Colonic mucosa (tissue), 4 donors: Measurements from ENCODE around the gene SHISA5. TPM values are rescaled to one million over a fixed set of nuclear protein-coding genes. Genes with fewer than 3 reads are reported as not detected.
"Not testable (repeated sequence)": the region's sequence is repeated elsewhere in the genome, so short reads cannot be mapped to it uniquely, and the experiment has no call there.

ENCODE experiments used
- DNase-seq: peaks from one replicate; pipeline ENCODE4 v3.0.0-alpha.2; 2020
- H3K27ac ChIP-seq: fragments of 200-600 bp; one replicate; pipeline ENCODE4 v1.8.0; 2021
- H3K27me3 ChIP-seq: fragments of 200-600 bp; one replicate; pipeline ENCODE4 v1.8.0; 2021
- H3K36me3 ChIP-seq: fragments of 200-600 bp; one replicate; pipeline ENCODE4 v1.8.0; 2021
- H3K4me1 ChIP-seq: fragments of 200-600 bp; one replicate; pipeline ENCODE4 v1.8.0; 2021; ENCODE audit warnings: mild to moderate bottlenecking
- H3K4me3 ChIP-seq: fragments of 200-600 bp; one replicate; pipeline ENCODE4 v1.8.0; 2021
- H3K9ac ChIP-seq, 2 donors: one replicate each; pipeline ENCODE4 v1.7.0; 2013; ENCODE audit warnings: control low read depth in 2 of 2, low read depth in 2 of 2, low read length in 2 of 2
- H3K9me3 ChIP-seq: fragments of 200-600 bp; one replicate; pipeline ENCODE4 v1.8.0; 2021
- CTCF ChIP-seq: fragments of 200-600 bp; IDR thresholded peaks from one replicate; pipeline ENCODE4 v1.8.0; 2022; ENCODE audit warnings: antibody characterized with exemption, mild to moderate bottlenecking
- intact Hi-C: fragments of 100-400 bp; cut with DNase I; formaldehyde crosslinking; loops from one replicate; pipeline ENCODE4 v1.14.1; 2022
- total RNA-seq, 2 donors: library from RNA; stranded (reverse); fragmentation: NEBNext Ultra II Directional in 1 of 2; extraction: Animal tissue kit (Norgen Biotek cat#: 25700) in 1 of 2; gene quantifications; one replicate each; pipeline ENCODE4 v1.2.1, GENCODE V29; 2021
- donor health status: healthy.
- donor health status: DM: no; HTN: no; CAD: no.
- donor health status: DM: no; HTN: no; CAD: no.

SHISA5 gene
- total RNA-seq, 2 donors from 2014 or later = 115 to 123 TPM

GRCh38 chr3:48475188-48475587 lies 28.8 kb downstream of the SHISA5 start:
- H3K9me3 ChIP-seq = no peaks in the 10 kb centered on the region
- no peak overlapping the region for H3K4me3 ChIP-seq
- no peaks in the 10 kb centered on the region for H3K27me3 ChIP-seq
- H3K27ac ChIP-seq = no peak overlapping the region
- H3K36me3 ChIP-seq = no peaks in the 10 kb centered on the region
- no peak for DNase-seq
- H3K4me1 ChIP-seq = peaks cover 14% of the 10 kb centered on the region
- H3K9ac ChIP-seq = no peak overlapping the region
- TF ChIP-seq CTCF = no peak
- intact Hi-C loops = no loop called here

DNA sequence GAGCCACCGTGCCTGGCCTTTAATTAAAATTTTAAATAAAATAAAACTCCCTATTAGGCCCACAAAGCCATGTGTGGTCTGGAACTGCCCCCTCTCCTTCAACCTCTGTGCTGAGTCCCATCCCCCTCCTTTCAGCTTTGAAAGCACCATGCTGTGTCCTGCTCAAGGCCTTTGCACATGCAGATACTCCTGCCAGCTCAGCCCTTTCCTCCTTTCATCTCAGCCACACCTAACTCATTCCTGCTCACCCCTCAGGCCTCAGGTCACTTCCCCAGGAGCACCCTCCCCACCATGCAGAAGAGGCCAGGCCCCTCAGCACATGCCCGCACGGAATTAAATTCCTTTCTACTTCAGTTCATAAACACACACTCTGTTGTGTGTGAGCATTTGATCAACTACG lies 29.4 kb downstream of the SHISA5 start:
- peaks cover 20% of the 10 kb centered on the region for H3K4me1 ChIP-seq
- DNase-seq = no peak
- no peaks in the 10 kb centered on the region for H3K36me3 ChIP-seq
- no peaks in the 10 kb centered on the region for H3K27me3 ChIP-seq
- H3K9me3 ChIP-seq = no peaks in the 10 kb centered on the region
- H3K9ac ChIP-seq = no peak overlapping the region
- no peak for TF ChIP-seq CTCF
- intact Hi-C loops = no loop called here
- H3K27ac ChIP-seq = no peak overlapping the region
- H3K4me3 ChIP-seq = no peak overlapping the region

GRCh38 chr3:48474031-48474430 lies 29.9 kb downstream of the SHISA5 start:
- Histone ChIP-seq H3K27ac (peak overlapping the region; percentile 92), H3K4me1 (peaks cover 22% of the 10 kb centered on the region)
- H3K36me3 ChIP-seq, DNase-seq, H3K9me3 ChIP-seq, intact Hi-C loops, H3K4me3 ChIP-seq, H3K9ac ChIP-seq, H3K27me3 ChIP-seq: not testable (repeated sequence)

GRCh38 chr3:48473617-48473952 lies 30.4 kb downstream of the SHISA5 start:
- Histone ChIP-seq H3K4me1 (peaks cover 22% of the 10 kb centered on the region), H3K27me3 (no peaks in the 10 kb centered on the region), H3K27ac (peak overlapping the region; percentile 92), H3K4me3 (no peak overlapping the region), H3K9ac (peak overlapping the region; percentile 71 to 100), H3K9me3 (no peaks in the 10 kb centered on the region), H3K36me3 (no peaks in the 10 kb centered on the region)
- DNase-seq = no peak
- intact Hi-C loops = no loop called here
- TF ChIP-seq CTCF = no peak

DNA sequence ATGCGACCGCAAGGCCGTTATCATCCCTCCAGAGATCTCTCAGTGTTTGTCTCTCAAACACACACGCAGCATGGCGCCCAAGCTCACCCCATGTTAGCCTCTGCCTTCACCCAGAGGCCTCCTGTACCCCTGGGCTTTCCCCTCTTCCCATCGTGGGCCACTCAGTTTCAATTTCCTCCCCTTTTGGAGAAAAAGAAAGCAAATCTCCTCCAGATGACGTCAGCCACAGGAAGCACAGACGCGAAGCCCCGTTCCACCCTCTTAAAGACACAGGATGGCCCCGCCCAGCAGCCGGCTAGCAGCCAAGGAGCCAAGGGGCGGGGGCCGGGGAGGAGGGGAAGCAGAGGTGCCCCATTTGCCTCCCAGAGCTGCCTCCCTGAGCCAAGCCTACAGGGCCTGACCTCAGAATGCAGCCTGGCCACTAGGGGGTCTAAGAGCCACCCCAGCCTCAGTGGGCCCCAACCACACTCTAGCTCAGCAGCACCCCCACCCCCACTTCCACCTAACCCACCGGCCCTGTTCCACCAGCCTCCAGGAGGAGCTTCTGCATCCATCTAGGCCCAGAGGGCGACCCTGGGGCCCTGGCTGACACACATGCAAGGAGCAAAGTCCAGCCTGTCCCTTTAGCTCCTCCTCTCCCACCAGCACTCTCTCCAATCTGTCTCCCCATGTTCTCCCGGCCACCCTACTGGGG lies 30.9 kb downstream of the SHISA5 start:
- TF ChIP-seq CTCF = no peak
- peak; percentile 96 for DNase-seq
- H3K4me1 ChIP-seq = peaks cover 22% of the 10 kb centered on the region
- no peaks in the 10 kb centered on the region for H3K27me3 ChIP-seq
- peak overlapping the region; percentile 64 for H3K4me3 ChIP-seq
- H3K27ac ChIP-seq = peak overlapping the region; percentile 92
- peak overlapping the region; percentile 71 to 100 for H3K9ac ChIP-seq
- no peaks in the 10 kb centered on the region for H3K9me3 ChIP-seq
- H3K36me3 ChIP-seq = no peaks in the 10 kb centered on the region
- intact Hi-C loops = no loop called here

DNA sequence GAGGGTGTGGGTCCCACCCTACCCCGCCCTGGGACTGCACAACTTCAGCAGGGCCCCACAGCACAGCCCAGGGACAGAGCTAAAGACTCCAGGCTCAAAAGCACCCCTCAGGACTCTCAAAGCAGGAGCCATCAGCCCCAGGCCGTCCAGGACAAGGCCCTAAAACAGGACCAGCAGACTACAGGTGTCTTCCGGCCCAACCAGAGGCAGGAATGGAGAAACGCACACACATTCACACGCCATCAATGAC lies 31.4 kb downstream of the SHISA5 start:
- peaks cover 25% of the 10 kb centered on the region for H3K4me1 ChIP-seq
- H3K27ac ChIP-seq = peak overlapping the region; percentile 92
- no peaks in the 10 kb centered on the region for H3K36me3 ChIP-seq
- no peaks in the 10 kb centered on the region for H3K9me3 ChIP-seq
- peak overlapping the region; percentile 71 to 100 for H3K9ac ChIP-seq
- no peaks in the 10 kb centered on the region for H3K27me3 ChIP-seq
- intact Hi-C loops = no loop called here
- peak; percentile 63 for DNase-seq
- H3K4me3 ChIP-seq = peak overlapping the region; percentile 64
- no peak for TF ChIP-seq CTCF
